Body of pancreas (tissue), 4 donors: ENCODE results near the gene SRPK2. TPM values are rescaled to one million over a fixed set of nuclear protein-coding genes. Genes with fewer than 3 reads are reported as not detected.

Experiments
- ATAC-seq: fragments of 150-250 bp; one replicate; pipeline ENCODE4 v1.9.1; 2016
- DNase-seq, 4 donors: peaks; one replicate each; pipeline ENCODE4 v3.0.0-alpha.2; 2019
- H3K27ac ChIP-seq, 4 donors: fragments of 200-600 bp; sonication (generic); 1 replicate in 3 of 4; 2 replicates in 1 of 4; pipeline versions ENCODE4 v1.5.1 to v1.6.1; 2016 to 2019; ENCODE audit warnings: mild to moderate bottlenecking in 1 of 4, mixed read lengths in 1 of 4, moderate library complexity in 1 of 4
- H3K27me3 ChIP-seq, 2 donors: fragments of 200-600 bp; sonication (generic); one replicate each; pipeline ENCODE4 v1.6.0; 2016; ENCODE audit warnings: mild to moderate bottlenecking in 1 of 2
- H3K36me3 ChIP-seq, 2 donors: fragments of 200-600 bp; sonication (generic); replicated peaks in 1 of 2; 2 replicates each; pipeline ENCODE4 v1.5.1; 2016; ENCODE audit warnings: low read depth in 2 of 2; ENCODE audit not compliant: insufficient read depth in 1 of 2
- H3K4me1 ChIP-seq: fragments of 200-600 bp; sonication (generic); one replicate; pipeline ENCODE4 v1.6.0; 2016
- H3K4me3 ChIP-seq, 2 donors: fragments of 200-600 bp; sonication (generic); 1 replicate in 1 of 2; 2 replicates in 1 of 2; pipeline ENCODE4 v1.5.1; 2016 to 2019
- H3K9me3 ChIP-seq, 3 donors: fragments of 200-600 bp; sonication (generic); 1 replicate in 2 of 3; 2 replicates in 1 of 3; pipeline ENCODE4 v1.5.1; 2016
- CTCF ChIP-seq, 7 experiments: fragments of 450-650 bp in 4 of 7; fragments of 200-600 bp in 3 of 7; sonication (generic) in 3 of 7; IDR thresholded peaks; one replicate each; pipeline ENCODE4 v1.5.1; 2016 to 2019; ENCODE audit warnings: antibody characterized with exemption in 7 of 7
- POLR2A ChIP-seq, 3 donors: fragments of 450-650 bp; IDR thresholded peaks; one replicate each; pipeline ENCODE4 v1.6.1; 2016; ENCODE audit warnings: antibody characterized with exemption in 3 of 3, mild to moderate bottlenecking in 2 of 3
- WGBS, 2 donors: methylation state at CpG; one replicate each; pipeline ENCODE4 v1.1.5; 2017; 5-methylcytosine and 5-hydroxymethylcytosine counted together
- intact Hi-C: fragments of 100-400 bp; cut with DNase I; formaldehyde crosslinking; loops from one replicate; pipeline ENCODE4 v1.15.1; 2023
- total RNA-seq, 2 donors: library from RNA; depleted of rRNA; stranded (reverse); fragments of >200 nt; gene quantifications; one replicate each; pipeline ENCODE4 v1.1.0, GENCODE V29; 2016

Gene SRPK2
- total RNA-seq, 2 donors from 2014 or later = 23.4 to 31.1 TPM

DNA sequence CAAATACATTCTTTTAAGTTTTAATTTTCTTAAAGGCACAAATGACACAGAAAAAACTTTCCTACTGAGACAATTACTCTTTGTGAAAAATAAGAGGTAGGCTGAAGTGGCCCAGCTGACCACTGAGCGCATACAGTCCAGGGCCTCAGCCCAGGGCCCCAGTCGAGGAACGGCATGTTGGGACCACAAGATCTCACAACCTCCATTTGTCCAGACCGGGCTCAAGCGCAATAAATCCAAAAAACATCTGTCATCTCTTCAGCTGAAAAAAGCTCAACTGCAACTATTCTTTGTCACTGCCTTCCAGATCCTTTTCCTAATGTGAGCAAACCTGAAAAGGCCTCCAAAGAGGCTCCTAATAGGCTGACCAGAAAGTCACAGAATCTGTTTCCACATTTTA, 165.8 kb downstream of the SRPK2 start:
- no peak for TF ChIP-seq CTCF (IDR thresholded peaks at IDR 0.05)
- TF ChIP-seq POLR2A (IDR thresholded peaks at IDR 0.05) = no peak
- no peaks in the 10 kb centered on the region for H3K36me3 ChIP-seq
- no peak overlapping the region for H3K27ac ChIP-seq
- no peaks in the 10 kb centered on the region for H3K27me3 ChIP-seq
- intact Hi-C loops = no loop called here
- H3K9me3 ChIP-seq = no peaks in the 10 kb centered on the region
- no peak overlapping the region for H3K4me3 ChIP-seq
- H3K4me1 ChIP-seq = peaks cover 5% of the 10 kb centered on the region
- ATAC-seq (no peak), DNase-seq (no peak)
- 86 to 88% methylated on average over 5 of the region's 5 CpGs for WGBS, 2 donors

DNA sequence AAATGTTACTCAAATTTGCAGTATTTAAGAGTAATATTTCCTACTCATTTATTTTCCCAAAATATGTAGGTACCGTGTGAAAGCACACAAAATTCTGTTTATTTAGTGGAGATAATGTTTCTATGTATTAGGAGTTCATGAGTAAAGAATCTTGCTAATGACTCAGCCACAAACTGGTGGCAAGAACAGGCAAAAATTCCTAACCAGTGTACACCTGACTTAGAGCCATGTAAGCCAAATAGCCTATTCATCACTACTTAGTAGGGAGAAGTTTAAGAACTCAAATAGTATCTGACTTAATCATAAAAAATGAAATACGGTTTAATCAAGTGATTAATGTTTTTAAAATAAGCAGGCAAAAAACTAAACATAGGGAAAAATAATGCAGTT, 169.0 kb downstream of the SRPK2 start:
- ATAC-seq (peak; percentile 38), DNase-seq (no peak)
- no peak overlapping the region for H3K4me3 ChIP-seq
- peaks cover 5% of the 10 kb centered on the region for H3K4me1 ChIP-seq
- no peaks in the 10 kb centered on the region for H3K27me3 ChIP-seq
- TF ChIP-seq POLR2A (IDR thresholded peaks at IDR 0.05) (no peak), CTCF (IDR thresholded peaks at IDR 0.05) (no peak)
- no peaks in the 10 kb centered on the region for H3K36me3 ChIP-seq
- H3K27ac ChIP-seq = no peak overlapping the region
- H3K9me3 ChIP-seq = no peaks in the 10 kb centered on the region
- 28 to 41% methylated on average over 2 of the region's 2 CpGs for WGBS, 2 donors
- intact Hi-C loops = no loop called here

DNA sequence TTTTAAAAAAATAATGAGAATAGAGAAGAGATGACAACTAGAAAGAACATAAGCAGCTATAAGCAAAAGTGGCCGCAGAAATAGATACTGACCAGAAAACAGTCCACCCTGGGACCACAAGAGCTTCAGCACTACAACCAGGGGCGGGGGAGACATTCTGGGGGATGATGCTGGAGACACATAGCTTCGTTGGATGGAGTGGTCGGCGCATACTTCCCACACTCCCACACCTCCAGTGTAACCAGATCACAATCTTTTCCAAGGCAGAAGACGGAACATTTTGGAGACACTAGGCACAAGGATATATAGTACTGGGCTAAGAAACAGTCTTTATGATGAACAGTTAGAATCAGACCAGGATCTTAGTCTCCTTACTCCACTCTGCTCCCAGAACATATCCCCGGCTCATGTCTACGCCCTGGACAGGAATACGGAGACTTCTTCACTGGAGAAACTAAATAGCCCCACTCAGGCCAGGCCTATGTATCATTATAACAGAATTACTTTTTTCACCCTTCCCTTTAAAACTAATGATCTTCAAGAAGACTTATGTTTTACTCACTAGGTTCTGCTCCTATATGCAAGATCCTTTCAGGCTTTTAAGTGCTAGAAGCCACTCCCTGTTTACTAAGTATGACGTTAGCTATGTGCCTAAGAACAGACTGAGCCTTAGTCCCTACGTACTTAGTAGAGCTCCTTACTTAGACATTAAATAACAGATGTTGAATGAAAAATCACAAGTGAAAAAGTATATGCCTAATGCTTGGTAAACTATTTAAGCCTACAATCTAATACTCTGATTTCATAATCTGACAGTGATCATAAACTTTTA, 169.6 kb downstream of the SRPK2 start:
- no peak for TF ChIP-seq POLR2A (IDR thresholded peaks at IDR 0.05)
- TF ChIP-seq CTCF (IDR thresholded peaks at IDR 0.05) = no peak
- 89% methylated on average over 11 of the region's 11 CpGs for WGBS, 2 donors
- Histone ChIP-seq H3K9me3 (no peaks in the 10 kb centered on the region), H3K36me3 (no peaks in the 10 kb centered on the region), H3K27ac (peak overlapping the region in 1 of 4 donors; percentile 13), H3K4me3 (no peak overlapping the region), H3K4me1 (peaks cover 5% of the 10 kb centered on the region), H3K27me3 (no peaks in the 10 kb centered on the region)
- ATAC-seq (peak; percentile 65), DNase-seq (no peak)
- intact Hi-C loops = no loop called here

DNA sequence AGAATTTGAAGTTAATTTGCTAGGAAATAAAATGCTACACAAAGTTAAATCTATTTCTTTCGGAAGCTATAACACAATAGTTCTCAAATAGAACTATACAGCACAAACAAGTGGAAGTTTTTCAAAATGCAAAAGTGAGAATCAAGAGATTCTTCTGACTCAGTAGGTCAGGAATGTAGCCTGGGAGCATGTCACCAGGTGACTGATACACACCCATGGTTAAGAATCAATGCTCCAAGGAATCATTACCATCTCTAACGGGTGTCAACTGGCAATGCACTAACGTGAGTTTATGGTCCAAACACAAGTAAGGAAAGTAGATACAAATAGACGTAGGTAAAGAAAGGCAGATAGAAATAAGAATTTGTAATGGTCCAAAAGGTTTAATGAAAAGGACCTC, 170.5 kb downstream of the SRPK2 start:
- TF ChIP-seq POLR2A (IDR thresholded peaks at IDR 0.05) (no peak), CTCF (IDR thresholded peaks at IDR 0.05) (no peak)
- WGBS, 2 donors = 73 to 76% methylated on average over 4 of the region's 4 CpGs
- intact Hi-C loops = no loop called here
- H3K27ac ChIP-seq = no peak overlapping the region
- H3K4me3 ChIP-seq = no peak overlapping the region
- peaks cover 5% of the 10 kb centered on the region for H3K4me1 ChIP-seq
- H3K36me3 ChIP-seq = no peaks in the 10 kb centered on the region
- H3K27me3 ChIP-seq = no peaks in the 10 kb centered on the region
- DNase-seq (no peak), ATAC-seq (no peak)
- H3K9me3 ChIP-seq = no peaks in the 10 kb centered on the region

GRCh38 chr7:105216786-105217185, 171.9 kb downstream of the SRPK2 start:
- ATAC-seq = no peak
- intact Hi-C loops = no loop called here
- no peaks in the 10 kb centered on the region for H3K27me3 ChIP-seq
- peaks cover 5% of the 10 kb centered on the region for H3K4me1 ChIP-seq
- whole genome bisulfite sequencing, 2 donors = 87 to 88% methylated on average over 3 of the region's 3 CpGs
- no peaks in the 10 kb centered on the region for H3K9me3 ChIP-seq
- no peaks in the 10 kb centered on the region for H3K36me3 ChIP-seq
- DNase-seq = no peak
- H3K4me3 ChIP-seq = no peak overlapping the region
- TF ChIP-seq POLR2A (IDR thresholded peaks at IDR 0.05) (no peak), CTCF (IDR thresholded peaks at IDR 0.05) (no peak)
- H3K27ac ChIP-seq = no peak overlapping the region
